Measurements from ENCODE around the gene SVIL.

The SVIL gene

GRCh38 chr10:29623797-29624196 is 11.0 kb downstream of the SVIL start:
- H3K4me3 ChIP-seq (ENCODE audit: low read length) = no peak overlapping the region
- TF ChIP-seq CTCF (IDR thresholded peaks at IDR 0.05; ENCODE audit: insufficient read depth, low read depth, low read length, missing control alignments) = no peak
- DNase-seq (ENCODE audit: low read depth) = peak; percentile 93

- no peak for DNase-seq (ENCODE audit: low read depth)
- TF ChIP-seq CTCF (IDR thresholded peaks at IDR 0.05; ENCODE audit: insufficient read depth, low read depth, low read length, missing control alignments) = no peak
- H3K4me3 ChIP-seq (ENCODE audit: low read length) = no peak overlapping the region
These were observed 12.3 kb downstream of the SVIL start for GRCh38 chr10:29622382-29622922.

DNA sequence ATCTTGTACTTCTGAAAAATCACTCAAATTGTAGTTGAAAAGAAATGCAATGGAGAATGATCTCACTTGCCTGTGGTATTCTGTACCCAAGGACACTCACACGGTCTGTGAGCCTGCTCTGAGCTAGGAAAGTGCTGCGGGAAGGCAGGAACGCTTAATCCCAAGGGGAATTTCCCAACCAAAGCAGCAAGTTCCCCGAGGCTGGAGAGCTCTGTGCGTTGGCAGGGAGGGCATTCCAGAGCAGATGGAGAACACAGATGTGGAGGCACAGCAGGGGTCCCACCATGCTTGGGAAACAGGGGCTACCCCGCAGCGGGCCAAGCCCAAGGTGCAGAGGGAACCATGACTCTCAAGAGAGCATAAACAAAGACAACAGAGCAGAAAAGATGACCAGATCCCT is 13.6 kb downstream of the SVIL start:
- no peak for TF ChIP-seq CTCF (IDR thresholded peaks at IDR 0.05; ENCODE audit: insufficient read depth, low read depth, low read length, missing control alignments)
- DNase-seq (ENCODE audit: low read depth) = peak; percentile 85
- no peak overlapping the region for H3K4me3 ChIP-seq (ENCODE audit: low read length)

- H3K4me3 ChIP-seq (ENCODE audit: low read length) = no peak overlapping the region
- no peak for TF ChIP-seq CTCF (IDR thresholded peaks at IDR 0.05; ENCODE audit: insufficient read depth, low read depth, low read length, missing control alignments)
- DNase-seq (ENCODE audit: low read depth) = no peak
These were observed 14.6 kb downstream of the SVIL start for GRCh38 chr10:29620112-29620690.

- no peak for DNase-seq (ENCODE audit: low read depth)
- no peak for TF ChIP-seq CTCF (IDR thresholded peaks at IDR 0.05; ENCODE audit: insufficient read depth, low read depth, low read length, missing control alignments)
- H3K4me3 ChIP-seq (ENCODE audit: low read length) = no peak overlapping the region
These were observed 15.5 kb downstream of the SVIL start for GRCh38 chr10:29619241-29619669.

DNA sequence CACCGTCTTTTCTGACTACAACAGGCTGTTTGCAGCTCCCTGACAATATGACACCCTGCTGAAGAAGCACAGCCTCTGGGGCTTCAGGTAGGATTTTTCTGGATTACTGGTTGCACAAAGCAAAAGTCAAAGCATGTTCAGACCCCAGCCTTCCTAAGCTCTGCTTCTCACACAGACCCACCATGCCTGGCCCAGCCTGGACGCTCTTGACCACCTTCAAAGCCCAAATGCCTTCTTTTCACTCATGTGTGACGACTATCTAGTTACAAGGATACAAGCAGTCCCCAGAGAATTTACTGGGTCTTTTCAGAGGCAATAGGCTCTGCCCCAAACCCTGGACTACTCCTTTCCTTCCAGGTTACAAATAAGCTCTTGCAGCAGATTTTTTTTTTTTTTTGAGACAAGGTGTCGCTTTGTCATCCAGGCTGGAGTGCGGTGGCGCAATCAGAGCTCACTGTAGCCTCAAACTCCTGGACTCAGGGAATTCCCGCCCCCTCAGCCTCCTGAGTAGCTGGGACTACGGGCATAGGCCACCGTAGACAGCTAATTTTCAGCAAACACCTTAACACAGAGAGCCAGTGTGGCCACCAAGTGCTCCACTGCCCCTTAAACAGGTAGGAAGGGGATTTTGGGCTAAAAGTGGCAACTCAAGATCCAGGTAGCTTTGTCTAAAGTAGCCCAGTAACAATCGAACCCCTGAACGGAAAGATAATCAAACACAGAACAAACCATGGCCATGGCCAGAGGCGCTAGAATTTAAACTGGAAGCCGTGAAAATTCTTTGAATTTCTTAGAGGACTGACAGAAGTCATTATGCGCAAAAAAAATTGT is 16.2 kb downstream of the SVIL start:
- DNase-seq (ENCODE audit: low read depth) = peak; percentile 64
- TF ChIP-seq CTCF (IDR thresholded peaks at IDR 0.05; ENCODE audit: insufficient read depth, low read depth, low read length, missing control alignments) = no peak
- no peak overlapping the region for H3K4me3 ChIP-seq (ENCODE audit: low read length)
